GM12878 (cell line): ENCODE measurements around the gene HSF2BP. TPM values are rescaled to one million over a fixed set of nuclear protein-coding genes. Genes with fewer than 3 reads are reported as not detected.

Experiments used
- ATAC-seq: fragments of 200-7000 bp; cut with Tn5 transposase; 3 replicates; pipeline ENCODE4 v1.9.1; 2020; ENCODE audit warnings: mild to moderate bottlenecking, moderate library complexity
- BruUV-seq: library from RNA; stranded (reverse); fragments of 400-500 nt; replicated peaks from 2 replicates; lab custom pipeline; 2021; lab: Mats Ljungman, UMichigan
- CTCF ChIA-PET: fragments of 300-600 bp; sonication (Branson Sonifier 250); formaldehyde crosslinking; extraction: SDS; loops from one replicate; lab custom pipeline; 2021; ENCODE audit warnings: inconsistent platforms; lab: Yijun Ruan, JAX
- POLR2A ChIA-PET: fragments of 350-600 bp; formaldehyde crosslinking; extraction: SDS; loops from one replicate; lab custom pipeline; 2021; ENCODE audit warnings: inconsistent platforms; lab: Charles Lee
- RAD21 ChIA-PET: fragments of 300-600 bp; sonication (Branson Sonifier 250); formaldehyde crosslinking; loops from one replicate; lab custom pipeline; 2023; ENCODE audit warnings: antibody characterized with exemption; ENCODE audit not compliant: unreplicated experiment; lab: Charles Lee
- SMC1A ChIA-PET: fragments of 300-600 bp; sonication (Branson Sonifier 250); formaldehyde crosslinking; loops from one replicate; lab custom pipeline; 2023; ENCODE audit not compliant: unreplicated experiment, uncharacterized antibody; lab: Charles Lee
- DNase-seq: peaks from one replicate; pipeline ENCODE4 v3.0.0-alpha.2; 2011; ENCODE audit warnings: low read depth, low spot score
- FAIRE-seq: peaks from 3 replicates; lab custom pipeline; 2011; peaks lifted over from hg19 to GRCh38; lab: Jason Lieb, UNC
- H2AFZ ChIP-seq: 2 replicates; pipeline ENCODE4 v1.6.0; 2011; ENCODE audit warnings: low read depth, low read length, control low read depth; ENCODE audit not compliant: control insufficient read depth
- H3K27ac ChIP-seq: 2 replicates; pipeline ENCODE4 v1.5.1; 2011; ENCODE audit warnings: control low read depth; ENCODE audit not compliant: control insufficient read depth, insufficient read depth
- H3K27me3 ChIP-seq, 2 experiments: replicated peaks in 1 of 2; 2 replicates each; pipeline versions ENCODE4 v1.6.0 to v1.6.1; 2011; ENCODE audit warnings: low read length in 1 of 2; ENCODE audit not compliant: control insufficient read depth in 2 of 2, insufficient read depth in 2 of 2
- H3K36me3 ChIP-seq, 2 experiments: 2 replicates each; pipeline ENCODE4 v1.5.1; 2011; ENCODE audit warnings: low read length in 1 of 2; ENCODE audit not compliant: control insufficient read depth in 2 of 2, insufficient read depth in 2 of 2
- H3K4me1 ChIP-seq: 2 replicates; pipeline ENCODE4 v1.6.1; 2011; ENCODE audit warnings: mild to moderate bottlenecking, low read length, moderate library complexity, mixed read lengths; ENCODE audit not compliant: control insufficient read depth, insufficient read depth
- H3K4me2 ChIP-seq: 2 replicates; pipeline ENCODE4 v1.6.0; 2011; ENCODE audit warnings: control low read depth; ENCODE audit not compliant: control insufficient read depth, insufficient read depth
- H3K4me3 ChIP-seq: fragments of 200-600 bp; sonication (generic); 2 replicates; pipeline ENCODE4 v1.5.1; 2016
- H3K79me2 ChIP-seq: 2 replicates; pipeline ENCODE4 v1.6.0; 2011; ENCODE audit warnings: low read length; ENCODE audit not compliant: control insufficient read depth, insufficient read depth
- H3K9ac ChIP-seq: 2 replicates; pipeline ENCODE4 v1.8.0; 2011; ENCODE audit warnings: low read length, control low read depth, mixed read lengths; ENCODE audit not compliant: control insufficient read depth, insufficient read depth
- H3K9me3 ChIP-seq: replicated peaks from 3 replicates; pipeline ENCODE4 v1.5.1; 2011; ENCODE audit warnings: mild to moderate bottlenecking, low read length; ENCODE audit not compliant: control insufficient read depth, insufficient read depth
- H4K20me1 ChIP-seq: 2 replicates; pipeline ENCODE4 v1.6.0; 2011; ENCODE audit not compliant: control insufficient read depth, insufficient read depth
- CHD2 ChIP-seq: IDR thresholded peaks from 2 replicates; pipeline ENCODE4 v1.6.1; 2011; ENCODE audit warnings: low read depth, low read length, improper control_type of control experiment, borderline replicate concordance
- MEF2B ChIP-seq: fragments of 450-650 bp; IDR thresholded peaks from 2 replicates; pipeline ENCODE4 v1.6.1; 2018; ENCODE audit warnings: mild to moderate bottlenecking, moderate library complexity; ENCODE audit not compliant: partially characterized antibody, poor library complexity, severe bottlenecking
- NFYB ChIP-seq: IDR thresholded peaks from 2 replicates; pipeline ENCODE4 v1.6.1; 2011; ENCODE audit warnings: low read depth, mild to moderate bottlenecking, low read length, improper control_type of control experiment, moderate library complexity; ENCODE audit not compliant: insufficient read depth
- NKRF ChIP-seq: fragments of 450-650 bp; conservative IDR thresholded peaks from 2 replicates; pipeline ENCODE4 v1.6.1; 2017; ENCODE audit warnings: mild to moderate bottlenecking, moderate library complexity
- SMC3 ChIP-seq: IDR thresholded peaks from 2 replicates; pipeline ENCODE4 v1.6.1; 2011; ENCODE audit warnings: low read length, improper control_type of control experiment, borderline replicate concordance
- WGBS: methylation state at CpG from one replicate; pipeline ENCODE4 v1.1.6; 2016; ENCODE audit warnings: low lambda C conversion rate; ENCODE audit not compliant: insufficient replicate concordance, insufficient coverage; ENCODE audit errors: missing lambda C conversion rate; 5-methylcytosine and 5-hydroxymethylcytosine counted together
- in situ Hi-C: fragments of 300-500 bp; cut with MboI; formaldehyde crosslinking; loops from 9 replicates; pipeline ENCODE4 v1.14.3; 2018; ENCODE audit warnings: mixed read lengths
- intact Hi-C: fragments of 100-400 bp; cut with micrococcal nuclease; formaldehyde crosslinking; loops from one replicate; pipeline ENCODE4 v1.14.2; 2022; ENCODE audit not compliant: unreplicated experiment
- polyA plus RNA-seq, 11 experiments: library from polyadenylated mRNA; depleted of rRNA in 4 of 11; unstranded in 6 of 11; stranded (reverse) in 5 of 11; fragments of >200 nt; fragmentation: Nextera tagmentation in 4 of 11; fragmentation: Illumina TruSeq in 1 of 11; extraction: Ambion mirVana in 4 of 11; extraction: Trizol in 1 of 11; gene quantifications; 1 replicate in 1 of 11; 2 replicates in 10 of 11; pipeline versions ENCODE4 v1.2.1 to v1.2.3, GENCODE V29; 2011 to 2016; ENCODE audit warnings: inconsistent platforms in 2 of 11, missing spikeins in 2 of 11, low read depth in 1 of 11
- total RNA-seq, 4 experiments: library from RNA; depleted of rRNA in 3 of 4; stranded (reverse); fragments of >200 nt in 3 of 4; fragmentation: Illumina TruSeq in 1 of 4; extraction: Trizol in 1 of 4; gene quantifications; 2 replicates each; pipeline versions ENCODE4 v1.2.1 to v1.2.3, GENCODE V29; 2013 to 2021

The HSF2BP gene
- total and polyA plus RNA-seq, 10 of the 15 experiments (the other 5 are each of a cell fraction or from before 2014, with no cell fraction given): 0.07 to 0.81 (median 0.35) TPM

- no TSS peak for BruUV-seq
- Histone ChIP-seq H3K27ac (no peak overlapping the region), H3K36me3 (no peaks in the 10 kb centered on the region), H3K79me2 (no peaks in the 10 kb centered on the region), H4K20me1 (no peaks in the 10 kb centered on the region), H3K9ac (no peak overlapping the region), H3K4me3 (no peak overlapping the region), H3K27me3 (no peaks in the 10 kb centered on the region), H3K4me2 (no peak overlapping the region), H3K9me3 (no peaks in the 10 kb centered on the region), H3K4me1 (no peaks in the 10 kb centered on the region), H2AFZ (no peak overlapping the region)
- WGBS: 70% methylated on average over 5 of the region's 5 CpGs
- RAD21 ChIA-PET: no interaction called here
- SMC1A ChIA-PET: interaction anchor here (1.0 kb wide), 1 partner anchor 43 kb away, joined by 3 read pairs; no protein-coding TSS in a partner anchor
- DNase-seq: no peak
- no peak for ATAC-seq
- TF ChIP-seq SMC3 (no peak), MEF2B (no peak), NFYB (no peak), CHD2 (no peak), NKRF (no peak)
- in situ Hi-C loops: no loop called here
- intact Hi-C loops: no loop called here
- FAIRE-seq: no peak
- POLR2A ChIA-PET: no interaction called here
- CTCF ChIA-PET: interaction anchor here (0.9 to 3.2 kb wide), 2 partner anchors 9 to 46 kb away, joined by 4 to 23 read pairs; no protein-coding TSS in a partner anchor
Observed at GRCh38 chr21:43603233-43603626, 56.1 kb downstream of the HSF2BP start.
